Stimulated activated CD8-positive, alpha-beta memory T cell treated with anti-CD3 and anti-CD28 coated beads, Interleukin-15, amount 100 ng/mL, for 1 hour (primary cell): ENCODE data around the gene CFAP299.
A peak's percentile ranks its signal among the peaks of the same experiment; 100 is the strongest.
"Not testable (repeated sequence)": the region's sequence is repeated elsewhere in the genome, so short reads cannot be mapped to it uniquely, and the experiment has no call there.

Source experiments
- DNase-seq: peaks from one replicate; pipeline ENCODE4 v3.0.0-alpha.2; 2020; ENCODE audit warnings: low read depth

The CFAP299 gene

DNA sequence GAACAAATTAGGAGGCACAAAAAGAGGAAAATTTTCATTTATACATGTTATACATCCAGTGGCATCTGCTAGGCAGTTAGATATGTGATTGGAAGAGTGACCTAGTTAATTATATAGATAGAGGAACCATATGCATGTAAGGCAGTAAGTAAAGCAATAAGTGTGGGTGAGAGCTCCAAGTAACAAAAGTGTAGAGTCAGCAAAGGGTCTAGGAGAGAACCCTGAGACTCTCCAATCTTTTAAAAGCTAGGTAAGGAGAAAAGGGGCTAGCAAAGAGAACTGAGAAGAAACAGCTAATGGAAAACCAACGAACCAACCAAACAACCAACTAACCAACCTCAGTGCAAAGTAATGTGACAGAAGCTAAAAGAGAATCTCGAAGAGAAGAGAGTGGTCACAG lies 3.8 kb upstream of the CFAP299 start:
- DNase-seq, result no peak

DNA sequence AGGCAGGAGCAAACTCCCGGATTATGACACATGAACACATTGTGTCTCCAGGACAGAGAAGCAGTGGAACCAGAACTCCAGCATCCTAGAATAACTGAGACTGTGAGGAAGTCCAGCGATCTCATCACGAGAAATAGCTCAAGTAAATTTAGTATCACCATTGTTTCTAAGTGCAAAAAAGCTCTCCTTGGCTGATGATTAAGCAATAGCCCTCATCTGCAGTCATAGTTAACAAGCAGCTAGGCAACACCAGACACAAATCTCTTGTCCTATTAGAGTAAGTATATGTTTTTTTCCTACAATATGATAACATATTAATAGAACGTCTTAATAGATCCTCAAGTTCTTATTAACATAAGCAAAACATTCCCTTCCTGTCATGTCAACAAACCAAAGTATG lies 2.4 kb upstream of the CFAP299 start:
- DNase-seq, result no peak

DNA sequence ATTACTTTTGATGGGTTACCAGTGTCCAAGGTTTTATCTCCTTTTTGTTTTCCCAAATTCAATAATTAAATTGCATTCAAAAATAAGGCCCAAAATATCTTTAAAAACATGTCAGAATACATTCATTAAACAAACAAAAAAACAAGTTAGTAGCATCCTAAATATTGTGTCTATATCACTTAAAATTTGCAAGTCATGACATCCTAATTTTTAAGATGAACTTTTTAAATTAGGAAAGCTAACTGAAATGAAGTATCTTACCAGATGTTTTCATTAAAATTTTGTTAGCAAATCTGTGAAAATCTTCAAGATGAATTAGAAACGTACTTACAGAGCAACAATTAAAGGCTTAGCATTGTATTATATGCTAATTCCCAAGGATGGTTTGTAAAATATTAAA lies 962 bp upstream of the CFAP299 start:
- DNase-seq, result no peak

DNA sequence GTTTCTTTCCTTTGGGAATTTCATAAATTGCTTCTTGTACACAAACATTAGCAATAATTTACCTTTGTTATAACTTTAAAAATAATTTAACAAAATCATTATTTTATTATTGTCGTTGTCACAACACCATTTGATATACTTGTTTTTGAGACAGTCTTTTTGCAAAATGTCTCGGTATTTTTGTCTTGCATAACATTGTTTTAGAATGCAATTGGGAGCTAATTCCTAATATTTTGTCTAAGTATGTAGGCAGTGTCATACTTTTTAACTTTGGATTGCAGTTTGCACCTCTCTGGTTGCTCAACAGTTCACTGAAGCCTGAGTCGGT lies 340 bp upstream of the CFAP299 start:
- no peak for DNase-seq

DNA sequence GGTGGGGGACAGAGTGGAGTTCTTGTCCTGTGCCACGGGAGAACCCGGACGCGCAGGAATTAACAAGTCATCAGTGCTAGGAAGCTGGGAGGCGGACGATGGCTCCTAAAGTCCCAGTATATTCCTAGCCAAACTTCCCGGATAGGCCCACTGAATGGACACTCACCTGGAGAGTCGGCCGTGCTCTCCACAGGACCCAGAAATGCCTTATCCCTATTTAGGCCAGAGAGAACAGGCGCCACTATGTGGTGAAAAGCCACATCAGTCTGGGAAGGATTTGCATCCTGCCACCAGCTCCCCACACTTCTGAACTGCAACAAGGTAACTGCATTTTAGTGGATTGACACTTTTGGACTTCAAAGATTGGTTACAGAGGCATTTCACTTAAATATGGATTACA lies 1.1 kb downstream of the CFAP299 start:
- DNase-seq, result no peak

DNA sequence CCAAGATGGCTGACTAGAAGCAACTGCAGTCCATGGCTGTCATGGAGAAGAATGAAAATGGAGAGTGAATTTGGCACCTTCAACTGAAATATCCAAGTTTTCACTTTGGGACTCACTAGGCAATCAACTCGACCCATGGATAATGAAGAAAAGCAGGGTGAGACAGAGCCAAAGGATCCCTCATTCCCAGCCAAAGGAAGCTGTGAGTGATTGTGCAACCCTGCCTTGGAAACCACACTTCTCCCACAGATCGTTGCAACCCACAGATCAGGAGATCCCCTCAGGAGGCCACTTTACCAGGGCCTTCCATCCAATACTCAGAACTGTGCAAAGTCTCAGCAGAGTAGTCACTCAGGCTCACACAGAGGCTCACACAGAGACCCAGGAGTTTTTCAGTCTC lies 4.5 kb downstream of the CFAP299 start:
- DNase-seq, result no peak

DNA sequence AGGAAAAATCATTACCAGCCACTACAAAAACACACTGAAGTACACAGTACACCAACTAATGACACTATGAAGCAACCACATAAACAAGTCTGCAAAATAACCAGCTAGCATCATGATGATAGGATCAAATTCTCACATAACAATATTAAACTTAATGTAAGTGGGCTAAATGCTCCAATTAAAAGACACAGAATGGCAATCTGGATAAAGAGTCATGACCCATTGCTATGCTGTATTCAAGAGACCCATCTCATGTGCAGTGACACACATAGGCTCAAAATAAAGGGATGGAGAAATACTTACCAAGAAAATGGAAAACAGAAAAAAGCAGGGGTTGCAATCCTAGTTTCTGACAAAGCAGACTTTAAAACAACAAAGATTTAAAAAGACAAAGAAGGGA lies 7.2 kb downstream of the CFAP299 start:
- not testable (repeated sequence) for DNase-seq

DNA sequence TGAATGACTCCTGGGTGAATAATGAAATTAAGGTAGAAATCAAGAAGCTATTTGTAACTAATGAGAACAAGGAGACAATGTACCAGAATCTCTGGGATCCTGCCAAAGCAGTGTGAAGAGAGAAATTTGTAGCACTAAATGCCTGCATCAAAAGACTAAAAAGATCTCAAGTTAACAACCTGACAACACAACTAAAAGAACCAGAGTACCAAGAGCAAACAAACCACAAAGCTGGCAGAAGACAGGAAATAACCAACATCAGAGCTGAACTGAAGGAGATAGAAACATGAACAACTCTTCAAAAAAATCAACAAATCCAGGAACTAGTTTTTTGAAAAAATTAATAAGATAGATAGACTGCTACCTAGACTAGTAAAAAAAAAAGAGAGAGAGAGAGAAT lies 8.4 kb downstream of the CFAP299 start:
- no peak for DNase-seq

DNA sequence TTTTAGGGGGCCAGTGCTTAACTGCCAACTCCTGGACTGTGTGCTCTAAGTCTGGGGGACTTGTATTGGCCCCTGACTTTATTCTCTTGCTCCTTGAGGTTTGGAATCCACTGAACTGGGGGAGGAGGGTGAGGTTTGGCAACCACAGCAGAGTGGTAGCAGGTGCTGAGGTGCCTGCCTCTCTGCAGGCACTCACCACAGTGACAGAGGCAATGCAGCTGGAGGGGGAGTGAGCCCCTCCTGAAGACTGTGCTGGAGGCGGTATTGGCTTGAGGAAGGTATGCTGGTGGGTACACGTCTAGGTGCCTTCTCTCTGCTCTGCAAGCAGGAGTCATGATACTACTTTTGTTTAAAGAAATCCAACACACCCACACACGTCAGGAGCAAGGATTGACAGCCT lies 24.6 kb downstream of the CFAP299 start:
- no peak for DNase-seq

DNA sequence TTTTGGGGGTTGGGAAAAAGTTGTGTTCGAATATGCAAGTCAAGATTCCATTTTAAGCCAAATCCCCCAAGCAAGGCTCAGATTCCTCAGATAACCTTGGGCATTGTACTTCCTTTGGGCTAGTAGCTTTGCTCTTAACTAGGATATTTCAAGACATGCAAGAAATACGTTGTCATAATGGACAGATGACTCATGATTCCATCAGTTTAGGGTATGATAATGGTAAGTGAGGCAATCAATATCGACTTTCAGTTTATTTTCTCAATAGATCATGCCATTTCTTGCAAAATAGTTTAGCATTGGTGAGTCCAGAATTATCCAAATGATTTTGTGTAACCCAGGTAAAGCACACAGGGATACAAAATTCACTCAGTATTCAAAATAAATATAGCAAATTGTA lies 25.4 kb downstream of the CFAP299 start:
- DNase-seq, result no peak

DNA sequence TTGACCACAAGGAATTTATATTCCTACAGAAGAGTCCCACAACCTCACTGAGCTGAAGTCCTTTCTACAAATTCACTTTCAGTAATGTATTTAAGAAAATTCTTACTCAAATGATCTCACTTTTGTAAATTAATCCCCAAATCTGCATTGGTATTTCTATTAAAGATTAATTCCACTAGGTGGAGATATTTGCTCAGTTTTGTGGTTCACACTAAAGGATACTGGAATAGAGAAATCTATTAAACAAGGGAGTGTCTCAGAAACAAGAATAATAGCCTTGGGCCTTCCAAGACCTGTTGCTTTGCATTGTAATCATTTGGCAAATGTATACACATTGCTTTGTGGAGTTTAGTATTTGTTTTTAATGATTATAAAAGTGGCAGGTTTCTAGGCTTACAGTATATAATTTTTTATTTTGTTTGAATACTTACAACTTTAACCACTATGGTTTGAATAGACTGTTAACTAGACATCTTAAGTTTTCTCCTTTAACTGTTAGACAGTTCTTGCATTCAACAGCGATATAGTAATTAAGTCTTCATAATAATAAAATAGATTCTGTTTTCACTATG lies 25.9 kb downstream of the CFAP299 start:
- no peak for DNase-seq

DNA sequence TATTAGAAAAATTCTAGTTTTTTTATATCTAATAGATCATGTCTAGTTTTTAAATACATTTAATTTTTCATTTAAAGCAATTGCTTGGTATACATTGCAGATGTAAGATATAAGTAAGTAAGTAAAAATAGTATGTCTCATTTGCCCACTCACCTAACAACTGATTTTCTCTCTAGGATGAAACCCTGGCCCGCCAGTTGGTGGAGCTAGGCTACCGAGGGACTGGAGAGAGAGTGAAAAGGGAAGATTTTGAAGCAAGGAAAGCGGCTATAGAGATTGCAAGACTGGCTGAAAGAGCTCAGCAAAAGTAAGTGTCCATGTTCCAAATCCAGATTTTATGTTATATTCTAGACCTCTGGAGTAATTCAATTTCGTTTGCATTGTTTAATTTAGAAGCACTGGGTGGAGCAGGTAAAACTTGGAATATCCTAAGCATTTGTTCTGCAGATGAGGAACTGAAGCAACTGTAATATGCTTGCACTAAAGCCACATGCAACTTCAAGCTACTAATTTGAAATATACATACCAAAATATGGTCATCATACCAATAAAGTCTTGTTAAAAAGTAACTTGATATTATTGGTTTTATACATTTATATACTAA lies 27.1 kb downstream of the CFAP299 start:
- peak; percentile 16 for DNase-seq

DNA sequence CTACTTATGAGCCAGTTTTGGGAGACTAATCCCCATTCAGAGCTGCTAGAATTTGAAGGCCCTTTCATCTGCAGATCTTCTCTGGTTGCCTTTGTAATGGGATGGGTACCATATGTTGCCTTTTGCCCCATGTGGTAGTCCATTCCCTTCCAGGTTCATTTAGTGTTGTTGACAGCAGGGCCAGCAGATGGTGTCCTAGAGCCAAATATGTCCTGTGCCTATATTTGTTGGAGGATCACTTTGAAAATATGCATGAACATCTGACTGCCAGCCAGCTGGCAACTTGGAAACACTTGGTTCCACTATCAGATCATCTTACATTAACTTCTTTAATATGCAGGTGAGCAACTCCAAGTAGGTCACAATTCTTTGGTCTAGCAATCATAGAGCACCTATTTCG lies 30.4 kb downstream of the CFAP299 start:
- peak; percentile 24 for DNase-seq

DNA sequence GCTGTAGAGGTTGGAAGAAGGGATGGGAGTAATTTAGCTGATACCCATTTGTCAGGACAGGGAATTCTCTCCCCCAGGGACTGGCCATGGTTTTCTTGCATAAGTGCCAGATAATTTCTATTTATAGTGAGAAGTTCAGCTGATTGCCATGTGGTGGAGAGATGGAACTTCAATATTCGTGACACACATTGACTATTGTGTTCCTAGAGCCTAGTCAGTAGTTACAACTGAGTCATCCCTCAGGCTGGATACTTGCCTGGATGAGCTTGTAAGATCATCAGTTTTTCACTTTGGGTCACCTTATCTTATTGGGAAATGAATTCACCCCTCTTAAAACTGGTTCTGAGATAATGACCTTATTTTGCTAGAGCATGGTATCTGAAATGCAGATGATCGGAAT lies 32.2 kb downstream of the CFAP299 start:
- no peak for DNase-seq

DNA sequence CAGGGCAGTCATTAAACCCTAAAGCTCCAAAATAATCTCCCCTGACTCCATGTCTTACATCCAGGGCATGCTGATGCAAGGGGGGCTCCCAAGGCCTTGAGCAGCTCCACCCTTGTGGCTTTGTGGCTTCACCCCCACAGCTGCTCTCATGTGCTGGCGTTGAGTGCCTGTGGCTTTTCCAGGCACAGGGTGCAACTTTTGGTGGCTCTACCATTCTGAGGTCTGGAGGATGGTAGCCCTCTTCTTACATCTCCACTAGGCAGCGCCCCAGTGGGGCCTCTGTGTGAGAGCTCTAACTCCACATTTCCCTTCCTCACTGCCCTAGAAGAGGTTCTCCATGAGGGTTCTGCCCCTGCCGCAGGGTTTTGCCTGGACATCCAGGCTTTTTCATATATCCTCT lies 35.1 kb downstream of the CFAP299 start:
- no peak for DNase-seq

DNA sequence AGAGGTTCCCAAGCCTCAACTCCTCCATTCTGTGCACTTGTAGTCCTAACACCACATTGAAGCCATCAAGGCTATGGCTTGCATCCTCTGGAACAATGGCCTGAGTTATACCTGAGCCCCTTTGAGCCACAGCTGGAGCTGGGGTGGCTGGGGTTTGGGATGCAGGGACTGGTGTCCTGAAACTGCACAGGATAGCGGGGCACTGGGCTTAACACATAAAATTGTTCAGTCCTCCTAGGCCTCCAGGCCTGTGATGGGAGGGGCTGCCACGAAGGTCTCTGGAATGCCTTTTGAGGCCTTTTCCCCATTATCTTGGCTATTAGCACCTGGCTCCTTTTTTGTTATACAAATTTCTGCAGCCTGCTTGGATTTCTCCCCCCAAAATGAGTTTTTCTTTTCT lies 35.5 kb downstream of the CFAP299 start:
- no peak for DNase-seq

DNA sequence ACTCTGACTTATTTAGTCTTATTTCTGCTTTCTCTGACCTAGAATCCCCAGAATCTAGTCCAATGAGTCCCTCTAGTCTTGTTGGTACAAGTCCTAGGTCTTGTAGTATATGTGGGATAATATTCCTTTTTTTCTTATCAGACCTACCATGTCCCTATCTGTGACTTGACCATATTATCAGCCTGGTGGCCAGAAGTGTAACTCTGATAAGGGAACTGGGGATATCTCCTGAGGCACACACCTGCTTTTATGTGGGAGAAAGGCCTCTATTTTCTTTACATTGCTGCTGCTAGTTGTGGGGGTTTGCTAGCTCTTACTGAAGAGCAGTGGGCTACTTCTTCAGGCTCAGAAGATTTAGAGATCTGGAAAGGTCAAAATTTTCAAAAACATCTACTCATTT lies 38.6 kb downstream of the CFAP299 start:
- DNase-seq, result no peak

DNA sequence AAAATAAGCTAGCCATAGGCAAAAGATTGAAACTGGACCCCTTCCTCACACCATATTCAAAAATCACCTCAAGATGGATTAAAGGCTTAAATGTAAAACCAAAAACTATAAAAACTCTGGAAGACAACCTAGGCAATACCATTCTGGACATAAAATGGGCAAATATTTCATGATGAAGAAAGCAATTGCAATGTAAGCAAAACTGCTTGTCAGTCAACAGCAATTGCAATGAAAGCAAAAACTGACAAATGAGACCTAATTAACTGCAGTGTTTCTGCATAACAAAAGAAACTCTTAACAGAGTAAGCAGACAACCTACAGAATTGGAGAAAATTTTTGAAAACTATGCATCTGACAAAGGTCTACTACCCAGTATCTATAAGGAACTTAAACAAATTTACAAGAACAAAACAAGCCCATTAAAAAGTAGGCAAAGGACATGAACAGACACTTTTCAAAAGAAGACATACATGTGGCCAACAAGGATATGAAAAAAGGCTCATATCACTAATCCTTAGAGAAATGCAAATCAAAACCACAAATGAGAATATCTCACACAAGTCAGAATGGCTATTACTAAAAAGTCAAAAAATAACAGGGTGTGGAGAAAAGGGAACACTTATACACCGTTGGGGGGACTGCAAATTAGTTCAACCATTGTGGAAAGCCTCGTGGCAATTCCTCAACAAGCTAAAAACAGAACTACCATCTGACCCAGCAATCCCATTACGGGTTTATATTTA lies 46.7 kb downstream of the CFAP299 start:
- no peak for DNase-seq

DNA sequence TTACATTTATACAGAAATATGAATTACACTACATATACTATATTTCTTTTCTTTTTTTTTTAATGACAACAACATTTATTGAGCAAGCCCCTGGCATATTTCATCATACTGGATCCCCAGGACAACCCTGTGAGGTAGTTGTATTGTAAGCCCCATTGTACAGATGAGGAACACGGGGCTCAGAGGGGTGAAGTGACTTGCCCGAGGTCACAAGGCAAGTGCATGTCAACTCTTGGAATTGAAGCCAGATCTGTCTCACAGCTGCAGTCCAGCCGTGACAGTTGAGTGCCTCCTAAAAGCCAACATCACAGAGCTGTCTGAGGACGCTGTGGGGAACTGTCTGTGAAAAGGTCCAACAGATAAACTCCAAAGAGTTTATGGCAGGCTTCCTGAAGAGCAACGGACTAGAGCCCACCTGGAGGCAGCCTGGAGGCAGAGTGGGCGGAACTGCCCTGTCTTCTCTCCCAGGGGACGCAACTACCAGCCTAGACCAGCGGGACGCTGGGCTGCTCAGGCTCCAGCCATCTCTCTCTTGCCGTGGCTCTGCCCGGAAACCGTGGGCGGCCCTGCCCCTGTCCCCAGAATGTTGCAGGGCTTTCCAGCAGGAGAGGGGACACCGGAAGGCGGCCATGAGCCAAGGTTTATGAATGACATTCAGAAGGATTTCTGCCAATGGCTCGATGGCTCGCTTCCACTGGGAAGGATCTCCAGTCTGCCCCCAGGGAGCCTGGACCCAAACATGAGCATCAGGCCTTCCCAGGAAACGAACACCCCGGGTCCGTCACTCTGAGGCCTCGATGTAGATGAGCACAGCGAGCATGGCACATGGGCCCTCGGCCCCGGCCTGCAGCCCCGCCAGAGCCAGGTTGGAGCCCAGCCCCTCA lies 50.1 kb downstream of the CFAP299 start:
- DNase-seq, result no peak

DNA sequence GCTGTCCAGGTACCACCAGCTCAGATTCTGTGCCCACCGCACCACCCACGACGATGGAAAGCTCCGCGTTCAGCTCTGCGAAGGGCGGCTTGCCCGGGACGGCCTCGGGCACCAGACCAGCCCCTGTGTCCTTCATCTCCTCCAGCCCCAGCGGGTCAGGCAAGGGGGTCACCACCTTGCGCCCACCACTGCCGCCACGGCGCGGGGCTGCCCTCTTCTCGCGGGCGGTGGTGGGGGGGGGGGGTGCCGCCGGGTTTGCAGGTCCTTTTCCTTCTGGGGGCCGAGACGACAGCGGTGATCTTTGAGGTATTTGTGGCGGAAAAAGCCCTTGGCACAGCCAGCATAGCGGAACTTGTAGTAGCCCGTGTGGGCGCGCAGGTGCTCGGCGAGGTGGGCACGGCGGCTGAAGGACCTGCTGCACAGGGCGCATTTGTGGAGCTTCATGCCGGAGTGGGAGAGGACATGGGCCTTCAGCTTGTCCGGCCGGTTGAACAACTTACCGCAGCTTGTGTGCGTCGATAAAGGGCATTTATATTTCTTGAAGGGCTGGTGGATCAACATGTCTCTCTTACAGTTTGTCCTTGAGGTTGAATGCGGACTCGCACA lies 50.9 kb downstream of the CFAP299 start:
- DNase-seq, result no peak

DNA sequence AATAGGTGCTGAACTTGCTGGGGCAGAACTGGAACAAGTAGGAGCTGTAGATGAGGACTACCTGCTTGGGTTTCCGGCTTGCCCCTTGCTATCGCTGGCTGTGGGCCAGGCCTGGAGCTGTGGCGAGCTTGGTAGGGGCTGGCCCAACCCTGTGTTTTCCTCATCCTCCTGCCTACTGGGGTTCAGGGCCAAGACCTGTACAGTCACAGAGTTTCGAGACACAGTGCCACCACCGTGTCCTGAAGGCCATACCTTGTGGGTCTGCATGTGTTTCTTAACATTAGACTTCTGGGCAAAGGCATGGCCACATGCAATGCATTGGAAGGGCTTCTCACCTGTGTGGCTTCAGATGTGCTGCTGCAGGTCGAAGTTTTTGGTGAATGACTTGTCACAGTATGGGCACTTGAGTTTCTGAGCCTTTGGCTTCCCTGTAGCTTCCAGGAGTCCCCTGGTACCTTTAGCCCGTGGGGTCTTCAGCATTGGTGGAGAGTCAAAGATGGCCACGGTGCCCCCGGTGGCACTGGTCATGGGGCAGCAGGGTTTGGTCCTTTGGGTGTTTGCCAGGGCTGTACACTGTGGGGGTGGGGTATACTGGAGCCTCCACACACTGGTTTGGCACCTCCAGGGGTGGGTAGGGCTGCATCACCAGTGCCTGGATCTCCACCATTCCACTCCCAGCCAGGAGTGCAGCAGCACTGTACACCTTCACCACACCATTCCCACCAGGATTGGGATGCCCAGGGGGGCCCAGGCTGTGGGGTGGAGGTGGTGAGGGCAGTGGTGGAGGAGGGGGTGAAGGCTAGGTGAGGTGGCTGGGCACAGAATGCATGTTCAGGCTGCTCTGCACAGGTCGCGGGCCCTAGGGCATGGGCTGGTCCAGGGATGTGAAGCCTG lies 52.1 kb downstream of the CFAP299 start:
- no peak for DNase-seq

DNA sequence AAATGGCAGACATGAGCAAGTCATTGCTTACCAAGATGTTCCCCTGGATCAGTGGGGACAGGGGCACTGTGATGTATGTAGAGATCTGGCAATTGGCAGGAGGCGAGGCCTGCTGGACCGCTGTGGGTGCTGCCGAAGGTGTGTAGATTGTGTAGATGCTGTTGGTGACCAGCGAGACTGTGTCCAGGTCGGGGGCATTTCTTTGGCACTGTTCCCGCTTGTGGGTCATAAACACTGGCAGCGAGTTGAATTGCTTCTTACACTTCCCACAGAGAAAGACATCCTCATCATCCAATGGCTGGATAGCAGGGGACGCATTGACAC lies 52.7 kb downstream of the CFAP299 start:
- no peak for DNase-seq
